ACC112 (cell line): ENCODE measurements around the gene MAML3.

Experiments
- H2AFZ ChIP-seq: fragments of 200-600 bp; sonication (generic); one replicate; pipeline ENCODE4 v1.6.0; 2017; ENCODE audit warnings: antibody characterized with exemption, low read length; ENCODE audit not compliant: unreplicated experiment
- H3K27ac ChIP-seq: fragments of 200-600 bp; sonication (generic); 2 replicates; pipeline ENCODE4 v1.5.1; 2014; ENCODE audit warnings: low read depth, mild to moderate bottlenecking, antibody characterized with exemption, low read length, moderate library complexity
- H3K27me3 ChIP-seq: fragments of 200-600 bp; sonication (generic); 2 replicates; pipeline ENCODE4 v1.6.1; 2014; ENCODE audit warnings: mild to moderate bottlenecking, antibody characterized with exemption, low read length, moderate library complexity, mixed read lengths; ENCODE audit not compliant: insufficient read depth
- H3K36me3 ChIP-seq: fragments of 200-600 bp; sonication (generic); 2 replicates; pipeline ENCODE4 v1.6.1; 2016; ENCODE audit warnings: mild to moderate bottlenecking, antibody characterized with exemption, low read length, moderate library complexity, mixed read lengths; ENCODE audit not compliant: insufficient read depth
- H3K4me1 ChIP-seq: fragments of 200-600 bp; sonication (generic); one replicate; pipeline ENCODE4 v1.6.1; 2016; ENCODE audit warnings: low read length, mixed read lengths; ENCODE audit not compliant: insufficient read depth, unreplicated experiment, control insufficient read depth
- H3K4me3 ChIP-seq: fragments of 200-600 bp; sonication (generic); 2 replicates; pipeline ENCODE4 v1.5.1; 2014; ENCODE audit warnings: mild to moderate bottlenecking, low read depth, low read length
- H3K79me2 ChIP-seq: fragments of 200-600 bp; sonication (generic); one replicate; pipeline ENCODE4 v1.6.0; 2016; ENCODE audit warnings: low read length; ENCODE audit not compliant: control insufficient read depth, unreplicated experiment, insufficient read depth

MAML3 gene

DNA sequence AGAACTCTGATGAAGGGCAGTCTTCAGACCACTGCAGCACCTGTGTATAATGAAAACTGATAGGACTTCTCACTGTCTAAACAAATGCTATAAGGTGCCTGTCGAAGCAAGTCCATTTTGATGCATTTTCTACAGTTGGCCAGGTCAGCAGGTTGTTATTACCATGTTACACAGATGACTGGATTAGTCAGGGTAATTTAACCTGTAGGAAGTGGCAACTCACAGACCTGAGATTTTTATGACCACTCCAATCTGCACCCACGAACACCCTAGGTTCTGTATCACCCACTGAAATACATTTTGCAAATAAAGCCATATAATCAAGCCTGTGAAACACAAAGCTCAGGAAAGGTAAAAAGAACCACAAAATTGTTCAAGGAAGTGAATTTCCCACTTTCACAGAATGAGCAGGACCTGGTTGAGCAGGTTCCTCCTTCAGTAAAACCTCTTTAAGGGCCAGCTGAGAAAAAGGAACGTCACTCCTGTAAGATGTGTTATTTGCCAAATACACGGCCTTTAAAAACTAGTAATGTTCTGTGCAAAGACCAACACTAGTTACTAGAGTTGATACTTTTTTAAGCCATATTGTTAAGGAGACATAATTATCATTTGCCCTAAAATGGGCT is 12.7 kb downstream of the MAML3 start:
- Histone ChIP-seq H3K4me3 (no peak overlapping the region), H3K27ac (no peak overlapping the region), H3K36me3 (no peaks in the 10 kb centered on the region), H2AFZ (no peak overlapping the region), H3K27me3 (no peaks in the 10 kb centered on the region), H3K79me2 (no peaks in the 10 kb centered on the region), H3K4me1 (peaks cover 12% of the 10 kb centered on the region)

DNA sequence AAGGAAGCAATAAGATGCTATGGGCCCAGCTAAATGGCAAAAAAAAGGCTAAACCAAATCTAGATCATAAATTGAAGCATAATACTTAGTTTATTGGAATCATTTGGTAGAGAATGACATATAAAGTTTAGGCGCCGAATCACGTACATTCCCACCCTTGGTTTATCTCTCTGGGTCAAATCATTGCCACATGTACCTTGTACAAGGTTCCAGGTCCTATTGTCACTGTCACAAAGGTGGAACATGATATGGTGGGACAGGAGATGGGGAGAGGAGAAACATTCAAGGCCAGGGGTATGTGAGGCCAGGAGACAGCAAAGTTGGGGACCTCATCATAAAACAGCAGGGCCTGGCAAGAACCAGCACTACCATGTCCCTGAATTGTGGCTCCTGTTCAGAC is 13.4 kb downstream of the MAML3 start:
- no peaks in the 10 kb centered on the region for H3K79me2 ChIP-seq
- no peak overlapping the region for H2AFZ ChIP-seq
- no peaks in the 10 kb centered on the region for H3K27me3 ChIP-seq
- H3K4me3 ChIP-seq: no peak overlapping the region
- no peaks in the 10 kb centered on the region for H3K36me3 ChIP-seq
- H3K4me1 ChIP-seq: peaks cover 20% of the 10 kb centered on the region
- H3K27ac ChIP-seq: no peak overlapping the region

DNA sequence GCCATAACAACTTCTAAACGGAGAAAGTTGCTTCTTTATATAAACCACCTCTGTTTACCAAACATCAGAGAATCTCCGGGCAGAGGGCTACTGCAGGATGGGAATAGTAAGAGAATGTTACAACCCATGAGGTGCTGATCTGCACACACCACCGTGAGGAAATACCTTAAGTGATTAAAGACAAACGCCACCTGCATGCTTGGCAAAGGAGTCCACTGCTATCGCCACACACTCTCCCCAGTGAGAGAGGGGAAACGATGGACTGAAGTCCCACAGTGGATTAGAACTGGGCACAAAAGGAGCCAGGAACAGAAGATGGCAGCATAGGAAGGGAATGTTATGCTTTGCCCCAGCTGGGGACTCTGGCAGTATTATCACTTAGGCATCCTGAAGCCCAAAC is 15.6 kb downstream of the MAML3 start:
- no peaks in the 10 kb centered on the region for H3K79me2 ChIP-seq
- H3K36me3 ChIP-seq: no peaks in the 10 kb centered on the region
- H3K4me1 ChIP-seq: peaks cover 22% of the 10 kb centered on the region
- H3K4me3 ChIP-seq: no peak overlapping the region
- H2AFZ ChIP-seq: no peak overlapping the region
- H3K27ac ChIP-seq: no peak overlapping the region
- no peaks in the 10 kb centered on the region for H3K27me3 ChIP-seq

DNA sequence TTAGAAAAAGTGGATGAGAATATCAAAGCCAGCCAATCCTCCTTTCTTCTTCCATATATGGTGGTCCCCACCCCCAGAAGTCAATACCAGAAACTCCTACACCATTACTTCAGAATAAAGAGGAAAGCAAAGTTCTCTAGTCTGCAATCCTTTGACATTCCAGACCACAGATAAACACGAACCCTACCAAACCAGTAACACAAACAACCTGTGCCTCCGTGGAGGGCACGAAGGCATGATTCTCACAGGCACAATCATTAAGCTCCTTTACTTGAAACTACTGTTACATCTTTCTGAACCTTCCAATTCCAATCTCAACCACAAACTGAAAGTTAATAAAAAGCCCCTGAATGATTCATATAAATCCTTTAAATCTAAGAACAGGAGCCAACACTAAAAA is 16.3 kb downstream of the MAML3 start:
- no peak overlapping the region for H3K27ac ChIP-seq

DNA sequence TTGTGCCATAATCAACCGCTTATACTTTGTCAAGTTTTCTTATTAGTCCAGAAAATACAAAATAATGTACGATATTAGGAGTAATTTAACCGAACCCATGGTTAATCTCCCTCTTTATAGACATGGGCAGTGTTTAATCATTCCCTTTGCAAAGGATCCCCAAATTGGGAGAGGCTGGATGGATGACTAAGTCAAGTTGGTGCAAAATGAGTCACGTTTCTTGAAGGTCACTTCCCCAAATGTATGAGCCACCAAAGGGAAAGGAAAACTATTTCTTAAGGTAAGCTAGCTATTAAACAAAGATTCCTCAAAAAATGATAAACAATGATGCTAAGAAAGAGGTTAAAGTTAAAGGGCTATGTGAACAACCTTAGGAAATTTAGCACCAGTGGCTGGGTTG is 17.5 kb downstream of the MAML3 start:
- Histone ChIP-seq H3K36me3 (no peaks in the 10 kb centered on the region), H3K79me2 (no peaks in the 10 kb centered on the region), H3K27ac (0 out of 2 replicates have a peak overlapping the region, but pooled peaks have one; percentile 13), H2AFZ (no peak overlapping the region), H3K27me3 (no peaks in the 10 kb centered on the region), H3K4me1 (peaks cover 22% of the 10 kb centered on the region), H3K4me3 (no peak overlapping the region)

More for the DNA sequence above, 16.3 kb downstream of the MAML3 start:
- H2AFZ ChIP-seq: no peak overlapping the region
- no peak overlapping the region for H3K4me3 ChIP-seq
- H3K79me2 ChIP-seq: no peaks in the 10 kb centered on the region
- no peaks in the 10 kb centered on the region for H3K27me3 ChIP-seq
- H3K4me1 ChIP-seq: peaks cover 22% of the 10 kb centered on the region
- no peaks in the 10 kb centered on the region for H3K36me3 ChIP-seq

DNA sequence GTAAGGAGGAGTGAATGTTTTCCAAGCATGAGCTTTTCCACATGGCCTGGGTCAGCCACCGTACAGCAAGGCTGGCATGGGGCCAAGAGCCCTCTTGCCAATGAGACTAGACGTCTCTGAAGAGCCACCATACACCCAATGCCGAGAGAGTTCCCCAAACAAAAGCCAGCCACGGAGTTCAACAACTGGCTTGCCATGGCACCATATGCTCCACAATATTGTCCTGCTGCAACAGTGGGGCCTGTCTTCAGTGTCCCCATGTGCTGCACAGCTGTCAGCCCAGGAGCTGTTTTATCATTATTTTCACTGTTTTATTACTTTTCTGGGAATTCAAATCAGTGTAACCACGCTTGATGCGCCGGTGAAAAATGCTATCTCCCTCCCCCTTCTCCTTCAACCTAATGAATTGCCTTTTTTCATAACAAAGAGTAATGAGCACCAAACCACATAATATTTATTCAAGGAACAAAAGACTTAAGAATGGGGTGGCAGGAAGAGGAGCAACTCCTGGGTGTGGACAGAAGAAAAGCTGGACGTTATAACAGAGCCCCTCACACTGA is 18.4 kb downstream of the MAML3 start:
- H3K4me3 ChIP-seq: no peak overlapping the region
- H2AFZ ChIP-seq: no peak overlapping the region
- H3K27ac ChIP-seq: no peak overlapping the region
- H3K4me1 ChIP-seq: peaks cover 22% of the 10 kb centered on the region
- H3K79me2 ChIP-seq: no peaks in the 10 kb centered on the region
- H3K36me3 ChIP-seq: no peaks in the 10 kb centered on the region
- H3K27me3 ChIP-seq: no peaks in the 10 kb centered on the region

DNA sequence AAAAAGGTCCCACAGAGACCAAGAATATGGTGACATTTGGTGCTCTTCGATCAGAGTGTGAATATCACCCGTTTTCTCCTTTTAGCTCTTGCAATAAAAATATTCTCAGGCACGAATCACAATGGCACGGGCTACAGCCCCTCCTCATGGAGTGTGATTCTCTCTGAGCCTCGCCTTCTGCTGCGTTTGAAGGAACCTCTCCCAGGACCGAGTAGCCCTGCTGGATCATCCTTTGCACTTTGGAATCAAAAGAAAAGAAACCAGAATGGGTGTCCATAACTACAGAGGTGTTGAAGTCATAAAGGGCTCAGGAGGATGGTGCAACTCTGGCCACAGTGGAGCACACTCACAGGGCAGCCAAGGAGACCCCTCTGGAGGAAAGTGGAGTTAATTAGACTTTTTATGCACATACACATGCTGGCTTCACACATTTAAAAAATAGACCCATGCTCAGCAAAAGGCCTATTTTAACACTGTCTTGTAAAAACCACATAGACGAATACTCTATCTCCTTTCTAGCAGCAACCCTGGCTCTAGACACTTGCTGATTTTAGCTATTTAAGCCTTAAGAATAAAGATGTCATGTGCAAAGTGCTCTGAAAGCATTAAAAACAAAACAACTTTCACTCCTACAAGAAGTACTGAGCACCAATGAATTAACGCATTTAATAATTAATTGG is 19.1 kb downstream of the MAML3 start:
- no peak overlapping the region for H2AFZ ChIP-seq
- H3K27ac ChIP-seq: no peak overlapping the region
- no peaks in the 10 kb centered on the region for H3K79me2 ChIP-seq
- no peaks in the 10 kb centered on the region for H3K27me3 ChIP-seq
- H3K4me1 ChIP-seq: peaks cover 22% of the 10 kb centered on the region
- H3K4me3 ChIP-seq: no peak overlapping the region
- H3K36me3 ChIP-seq: no peaks in the 10 kb centered on the region

DNA sequence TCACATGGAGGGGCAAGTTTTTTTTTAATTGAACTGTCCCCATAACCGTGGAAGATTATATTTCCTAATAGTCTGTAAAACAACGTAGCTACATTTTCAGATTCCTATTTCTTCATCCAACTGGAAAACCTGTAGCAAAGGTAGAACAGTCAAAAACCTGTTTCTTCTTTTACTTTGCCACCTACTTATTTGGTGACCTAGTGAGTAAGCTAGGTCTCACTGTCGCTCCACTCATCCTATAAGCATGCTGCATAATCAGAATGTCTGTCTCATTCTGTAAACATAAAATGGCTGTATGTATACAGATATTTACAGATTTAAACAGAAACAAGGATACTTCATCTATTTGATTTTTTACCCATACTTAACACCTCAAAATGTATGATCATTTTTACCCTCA is 20.4 kb downstream of the MAML3 start:
- Histone ChIP-seq H3K4me1 (peaks cover 22% of the 10 kb centered on the region), H3K79me2 (no peaks in the 10 kb centered on the region), H3K36me3 (no peaks in the 10 kb centered on the region), H3K27ac (no peak overlapping the region), H3K27me3 (no peaks in the 10 kb centered on the region), H2AFZ (no peak overlapping the region), H3K4me3 (no peak overlapping the region)

DNA sequence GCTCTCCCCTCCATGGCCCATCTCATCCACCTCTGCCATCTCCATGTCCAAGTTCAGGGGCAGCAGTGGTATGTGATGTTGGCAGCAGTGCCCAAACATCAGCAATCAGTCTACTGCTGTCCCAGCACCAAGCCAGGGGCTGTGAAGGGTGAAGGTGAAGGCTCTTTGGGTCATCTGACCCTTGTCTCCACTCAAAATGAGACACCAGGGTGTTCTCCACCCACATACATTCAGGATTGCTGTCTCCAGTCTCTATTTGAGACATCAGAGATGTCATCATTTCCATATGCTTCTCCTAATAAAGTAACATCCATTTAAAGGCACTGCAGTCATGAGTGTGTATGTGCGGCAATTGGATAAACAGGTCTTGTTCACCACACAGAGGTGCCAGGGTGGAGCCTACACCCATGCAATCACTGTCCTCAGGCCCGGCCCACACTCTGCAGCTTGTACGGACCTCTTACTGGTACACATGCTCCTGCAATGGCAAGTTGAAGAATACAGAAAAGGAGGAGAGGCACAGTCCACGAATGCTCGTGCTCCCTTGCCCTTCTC is 22.2 kb downstream of the MAML3 start:
- H3K27me3 ChIP-seq: no peaks in the 10 kb centered on the region
- H3K79me2 ChIP-seq: no peaks in the 10 kb centered on the region
- H3K4me1 ChIP-seq: peaks cover 13% of the 10 kb centered on the region
- H3K27ac ChIP-seq: no peak overlapping the region
- no peaks in the 10 kb centered on the region for H3K36me3 ChIP-seq
- H2AFZ ChIP-seq: no peak overlapping the region
- no peak overlapping the region for H3K4me3 ChIP-seq

DNA sequence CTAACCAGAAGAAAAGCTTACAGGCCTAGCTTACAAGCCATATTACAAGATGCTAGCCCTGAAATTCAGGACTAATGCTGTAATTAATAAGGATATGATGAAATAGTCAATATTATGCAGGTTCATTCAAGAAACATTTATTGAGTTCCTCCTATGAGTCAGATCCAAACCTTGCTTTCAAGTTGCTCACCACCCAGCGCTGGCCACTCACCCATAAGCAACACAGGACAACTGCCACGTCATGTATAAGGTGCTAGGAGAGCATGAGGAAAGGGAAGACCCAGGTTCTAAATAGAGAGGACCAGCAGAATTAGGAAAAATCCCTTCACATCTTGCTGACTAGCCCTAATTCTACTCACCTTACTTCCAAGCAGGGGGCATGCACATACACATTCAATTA is 23.3 kb downstream of the MAML3 start:
- Histone ChIP-seq H2AFZ (no peak overlapping the region), H3K4me3 (no peak overlapping the region), H3K27ac (no peak overlapping the region), H3K4me1 (peaks cover 3% of the 10 kb centered on the region), H3K79me2 (no peaks in the 10 kb centered on the region), H3K27me3 (no peaks in the 10 kb centered on the region), H3K36me3 (no peaks in the 10 kb centered on the region)

DNA sequence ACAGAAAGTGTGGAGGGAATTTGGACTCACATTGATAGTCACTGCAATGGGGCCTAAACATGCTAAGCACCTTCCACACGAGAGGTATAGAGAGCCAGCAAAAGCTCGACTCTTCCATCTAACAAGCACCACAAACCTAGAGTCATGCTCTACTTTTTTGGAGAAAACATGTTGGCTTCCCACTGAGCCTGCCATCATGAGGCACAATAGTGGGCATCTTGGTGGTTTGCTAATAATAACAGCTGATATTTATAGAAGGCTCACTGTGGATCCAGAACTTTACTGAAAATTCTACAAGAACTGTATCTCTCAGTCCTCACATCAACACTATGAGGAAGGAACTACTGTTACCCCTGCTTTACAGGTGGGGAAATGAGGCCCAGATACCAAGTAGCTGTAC is 26.6 kb downstream of the MAML3 start:
- Histone ChIP-seq H3K4me3 (no peak overlapping the region), H2AFZ (no peak overlapping the region), H3K27me3 (no peaks in the 10 kb centered on the region), H3K4me1 (no peaks in the 10 kb centered on the region), H3K36me3 (no peaks in the 10 kb centered on the region), H3K27ac (no peak overlapping the region), H3K79me2 (no peaks in the 10 kb centered on the region)
